Neural cell (in vitro differentiated cells): ENCODE data around the gene EBF3. TPM values are rescaled to one million over a fixed set of nuclear protein-coding genes. Genes with fewer than 3 reads are reported as not detected.

Experiments used
- H2AFZ ChIP-seq: fragments of 200-600, 300-800 bp; sonication (generic), shearing (Covaris generic); 2 replicates; pipeline ENCODE4 v1.6.0; 2014; ENCODE audit warnings: low read depth, mild to moderate bottlenecking, antibody characterized with exemption, low read length, moderate library complexity
- H3F3A ChIP-seq: fragments of 200-600 bp; shearing (Covaris generic); 2 replicates; pipeline ENCODE4 v1.6.1; 2016; ENCODE audit warnings: mild to moderate bottlenecking, moderate library complexity, mixed read lengths, antibody characterized with exemption, low read length; ENCODE audit not compliant: insufficient read depth, poor library complexity, severe bottlenecking
- H3K27ac ChIP-seq: fragments of 200-600, 300-800 bp; sonication (generic), shearing (Covaris generic); 2 replicates; pipeline ENCODE4 v1.5.1; 2014; ENCODE audit warnings: mild to moderate bottlenecking, low read length, moderate library complexity
- H3K27me3 ChIP-seq: fragments of 300-800, 200-600 bp; sonication (generic), shearing (Covaris generic); 2 replicates; pipeline ENCODE4 v1.6.0; 2014; ENCODE audit warnings: mild to moderate bottlenecking, low read depth, low read length, moderate library complexity; ENCODE audit not compliant: insufficient read depth
- H3K36me3 ChIP-seq: fragments of 300-800, 200-600 bp; sonication (generic), shearing (Covaris generic); 2 replicates; pipeline ENCODE4 v1.5.1; 2014; ENCODE audit warnings: mild to moderate bottlenecking, antibody characterized with exemption, low read length, moderate library complexity; ENCODE audit not compliant: insufficient read depth
- H3K4me2 ChIP-seq: fragments of 300-800, 200-600 bp; sonication (generic), shearing (Covaris generic); 2 replicates; pipeline ENCODE4 v1.6.0; 2014; ENCODE audit warnings: mild to moderate bottlenecking, low read length
- H3K4me3 ChIP-seq: fragments of 300-800, 200-600 bp; sonication (generic), shearing (Covaris generic); 2 replicates; pipeline ENCODE4 v1.5.1; 2014; ENCODE audit warnings: mild to moderate bottlenecking, low read length, moderate library complexity
- H3K79me2 ChIP-seq: fragments of 200-600 bp; shearing (Covaris generic); replicated peaks from 2 replicates; pipeline ENCODE4 v1.6.0; 2014; ENCODE audit warnings: mild to moderate bottlenecking, low read length, moderate library complexity; ENCODE audit not compliant: insufficient read depth
- H3K9ac ChIP-seq: fragments of 300-800, 200-600 bp; sonication (generic), shearing (Covaris generic); 2 replicates; pipeline ENCODE4 v1.6.1; 2016; ENCODE audit warnings: mild to moderate bottlenecking, low read length, mixed read lengths
- H3K9me2 ChIP-seq: fragments of 200-600 bp; shearing (Covaris generic); 2 replicates; pipeline ENCODE4 v1.6.1; 2016; ENCODE audit warnings: mild to moderate bottlenecking, low read length, mixed read lengths; ENCODE audit not compliant: insufficient read depth
- H3K9me3 ChIP-seq: fragments of 200-600, 300-800 bp; sonication (generic), shearing (Covaris generic); 2 replicates; pipeline ENCODE4 v1.6.1; 2016; ENCODE audit warnings: mild to moderate bottlenecking, mixed run types, low read length, moderate library complexity, mixed read lengths
- H4K20me1 ChIP-seq: fragments of 200-600 bp; shearing (Covaris generic); 2 replicates; pipeline ENCODE4 v1.6.1; 2016; ENCODE audit warnings: mild to moderate bottlenecking, mixed run types; ENCODE audit not compliant: insufficient read depth
- CTCF ChIP-seq: fragments of 450-650 bp; IDR thresholded peaks from 2 replicates; pipeline ENCODE4 v1.5.1; 2014; ENCODE audit warnings: antibody characterized with exemption, mild to moderate bottlenecking, moderate library complexity; ENCODE audit not compliant: poor library complexity, severe bottlenecking
- EP300 ChIP-seq: fragments of 450-650 bp; conservative IDR thresholded peaks from 2 replicates; pipeline ENCODE4 v1.6.1; 2014; ENCODE audit warnings: antibody characterized with exemption, mild to moderate bottlenecking, moderate library complexity; ENCODE audit not compliant: poor library complexity, severe bottlenecking
- EZH2 ChIP-seq: fragments of 200-600, 300-800 bp; shearing (Covaris generic), sonication (generic); IDR thresholded peaks from 2 replicates; pipeline ENCODE4 v1.6.1; 2014; ENCODE audit warnings: antibody characterized with exemption, low read length, borderline replicate concordance, mild to moderate bottlenecking; ENCODE audit not compliant: insufficient read depth, poor library complexity, severe bottlenecking
- MXI1 ChIP-seq: fragments of 450-650 bp; conservative IDR thresholded peaks from 2 replicates; pipeline ENCODE4 v1.6.1; 2014; ENCODE audit warnings: antibody characterized with exemption, mild to moderate bottlenecking; ENCODE audit not compliant: poor library complexity, severe bottlenecking
- POLR2AphosphoS5 ChIP-seq: IDR thresholded peaks from 2 replicates; pipeline ENCODE4 v1.6.1; 2012
- RAD21 ChIP-seq: fragments of 450-650 bp; conservative IDR thresholded peaks from 2 replicates; pipeline ENCODE4 v1.6.1; 2014; ENCODE audit warnings: antibody characterized with exemption, mild to moderate bottlenecking, moderate library complexity
- REST ChIP-seq: IDR thresholded peaks from 2 replicates; pipeline ENCODE4 v1.6.1; 2012; ENCODE audit warnings: borderline replicate concordance
- SMC3 ChIP-seq: fragments of 450-650 bp; conservative IDR thresholded peaks from 2 replicates; pipeline ENCODE4 v1.6.1; 2014; ENCODE audit warnings: antibody characterized with exemption, mild to moderate bottlenecking, moderate library complexity; ENCODE audit not compliant: poor library complexity
- TAF1 ChIP-seq: IDR thresholded peaks from 2 replicates; pipeline ENCODE4 v1.6.1; 2012; ENCODE audit warnings: low read depth
- polyA plus RNA-seq: library from polyadenylated mRNA; depleted of rRNA; stranded (reverse); fragments of >200 nt; gene quantifications from 2 replicates; pipeline ENCODE4 v1.2.3, GENCODE V29; 2014

Gene EBF3
- polyA plus RNA-seq, 1 donor from 2014 or later = 0.38 TPM

- Histone ChIP-seq H3K36me3 (no peaks in the 10 kb centered on the region), H3K4me2 (no peak overlapping the region), H3K9ac (no peak overlapping the region), H3F3A (no peaks in the 10 kb centered on the region), H3K27ac (no peak overlapping the region), H3K4me3 (no peak overlapping the region), H3K9me3 (no peaks in the 10 kb centered on the region), H2AFZ (no peak overlapping the region), H3K27me3 (no peaks in the 10 kb centered on the region), H3K79me2 (no peaks in the 10 kb centered on the region), H3K9me2 (no peaks in the 10 kb centered on the region), H4K20me1 (no peaks in the 10 kb centered on the region)
- TF ChIP-seq EZH2 = no peak
These were observed 86.2 kb downstream of the EBF3 start for GRCh38 chr10:129877773-129878371.

- Histone ChIP-seq H3K4me3 (no peak overlapping the region), H3K27ac (no peak overlapping the region), H3K4me2 (no peak overlapping the region), H3K9me2 (no peaks in the 10 kb centered on the region), H3K79me2 (no peaks in the 10 kb centered on the region), H3K27me3 (no peaks in the 10 kb centered on the region), H3F3A (no peaks in the 10 kb centered on the region), H3K9me3 (no peaks in the 10 kb centered on the region), H2AFZ (no peak overlapping the region), H4K20me1 (no peaks in the 10 kb centered on the region), H3K9ac (no peak overlapping the region), H3K36me3 (no peaks in the 10 kb centered on the region)
- TF ChIP-seq TAF1 (no peak), EZH2 (no peak), EP300 (no peak), RAD21 (no peak), SMC3 (no peak), CTCF (no peak), POLR2AphosphoS5 (no peak), MXI1 (no peak), REST (no peak)
These were observed 87.2 kb downstream of the EBF3 start for GRCh38 chr10:129876838-129877237.
